GM21786 (cell line): ENCODE measurements around the gene INPP5D.

ENCODE experiments used
- ATAC-seq: cut with Tn5 transposase; IDR thresholded peaks from one replicate; pipeline ENCODE4 v1.9.1; 2021; ENCODE audit not compliant: unreplicated experiment

The INPP5D gene

GRCh38 chr2:233072838-233073237 is 12.7 kb downstream of the INPP5D start:
- no peak for ATAC-seq

GRCh38 chr2:233074106-233074505 is 14.0 kb downstream of the INPP5D start:
- ATAC-seq = no peak

- peak; percentile 35 for ATAC-seq
These were observed 15.2 kb downstream of the INPP5D start for GRCh38 chr2:233075141-233075965.

- ATAC-seq = peak; percentile 56
These were observed 15.8 kb downstream of the INPP5D start for GRCh38 chr2:233075966-233076339.

- no peak for ATAC-seq
These were observed 16.6 kb downstream of the INPP5D start for GRCh38 chr2:233076749-233077148.

- peak; percentile 30 for ATAC-seq
These were observed 19.3 kb downstream of the INPP5D start for GRCh38 chr2:233079473-233079877.

- no peak for ATAC-seq
These were observed 20.1 kb downstream of the INPP5D start for GRCh38 chr2:233079953-233080835.

- ATAC-seq = no peak
These were observed 20.7 kb downstream of the INPP5D start for GRCh38 chr2:233080836-233081229.

- peak; percentile 18 for ATAC-seq
These were observed 21.1 kb downstream of the INPP5D start for GRCh38 chr2:233081232-233081730.

GRCh38 chr2:233081731-233082221 is 21.6 kb downstream of the INPP5D start:
- ATAC-seq = no peak

- peak; percentile 41 for ATAC-seq
These were observed 22.2 kb downstream of the INPP5D start for GRCh38 chr2:233082222-233082930.

- no peak for ATAC-seq
These were observed 23.0 kb downstream of the INPP5D start for GRCh38 chr2:233082931-233083755.

- ATAC-seq = no peak
These were observed 23.6 kb downstream of the INPP5D start for GRCh38 chr2:233083782-233084181.

GRCh38 chr2:233084488-233084887 is 24.3 kb downstream of the INPP5D start:
- peak; percentile 22 for ATAC-seq

- no peak for ATAC-seq
These were observed 25.1 kb downstream of the INPP5D start for GRCh38 chr2:233085037-233085838.

GRCh38 chr2:233085839-233086150 is 25.7 kb downstream of the INPP5D start:
- ATAC-seq = no peak

- ATAC-seq = no peak
These were observed 27.6 kb downstream of the INPP5D start for GRCh38 chr2:233087713-233088112.

GRCh38 chr2:233088972-233089345 is 28.8 kb downstream of the INPP5D start:
- ATAC-seq = no peak

GRCh38 chr2:233089851-233090250 is 29.7 kb downstream of the INPP5D start:
- no peak for ATAC-seq

GRCh38 chr2:233090879-233091278 is 30.7 kb downstream of the INPP5D start:
- ATAC-seq = no peak
